NB4 (cell line): ENCODE data around the gene ZNF787.

Experiments
- CTCF ChIP-seq: IDR thresholded peaks from one replicate; pipeline ENCODE4 v1.5.1; 2012; ENCODE audit warnings: low read depth, low read length
- MYC ChIP-seq: IDR thresholded peaks from 2 replicates; pipeline ENCODE4 v1.6.1; 2011; ENCODE audit warnings: low read depth, low read length
- POLR2A ChIP-seq: IDR thresholded peaks from 2 replicates; pipeline ENCODE4 v1.6.1; 2011; ENCODE audit warnings: mild to moderate bottlenecking; ENCODE audit not compliant: insufficient read length; ENCODE audit errors: extremely low read depth
- TF ChIP-seq, protein P1 (sequence below): IDR thresholded peaks from 2 replicates; pipeline ENCODE4 v1.6.1; 2011; ENCODE audit warnings: low read depth, low read length

GRCh38 chr19:56076498-56076897, 44.6 kb downstream of the ZNF787 start:
- TF ChIP-seq POLR2A = no peak
- peak; percentile 71 for TF ChIP-seq CTCF
- no peak for TF ChIP-seq MYC
- TF ChIP-seq, protein P1, sequence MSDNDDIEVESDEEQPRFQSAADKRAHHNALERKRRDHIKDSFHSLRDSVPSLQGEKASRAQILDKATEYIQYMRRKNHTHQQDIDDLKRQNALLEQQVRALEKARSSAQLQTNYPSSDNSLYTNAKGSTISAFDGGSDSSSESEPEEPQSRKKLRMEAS = no peak
